BE2C (cell line): ENCODE data around the gene RPAP3.

Experiments
- DNase-seq: peaks from one replicate; pipeline ENCODE4 v3.0.0-alpha.2; 2020
- H3K27me3 ChIP-seq: fragments of 250-450 bp; sonication (Bioruptor Pico); 2 replicates; pipeline ENCODE4 v1.5.1; 2020; ENCODE audit warnings: mild to moderate bottlenecking
- H3K36me3 ChIP-seq: fragments of 250-450 bp; sonication (Bioruptor Pico); 2 replicates; pipeline ENCODE4 v1.5.1; 2020; ENCODE audit warnings: mild to moderate bottlenecking
- H3K4me1 ChIP-seq: fragments of 250-450 bp; sonication (Bioruptor Pico); 2 replicates; pipeline ENCODE4 v1.5.1; 2020
- H3K4me3 ChIP-seq: 2 replicates; pipeline ENCODE4 v1.5.1; 2011; ENCODE audit warnings: low read depth, low read length
- H3K9me3 ChIP-seq: fragments of 250-450 bp; sonication (Bioruptor Pico); 2 replicates; pipeline ENCODE4 v1.5.1; 2020
- TF ChIP-seq, protein P1 (sequence below): IDR thresholded peaks from 2 replicates; pipeline ENCODE4 v1.5.1; 2012; ENCODE audit warnings: mild to moderate bottlenecking, low read depth, low read length

Gene RPAP3

DNA sequence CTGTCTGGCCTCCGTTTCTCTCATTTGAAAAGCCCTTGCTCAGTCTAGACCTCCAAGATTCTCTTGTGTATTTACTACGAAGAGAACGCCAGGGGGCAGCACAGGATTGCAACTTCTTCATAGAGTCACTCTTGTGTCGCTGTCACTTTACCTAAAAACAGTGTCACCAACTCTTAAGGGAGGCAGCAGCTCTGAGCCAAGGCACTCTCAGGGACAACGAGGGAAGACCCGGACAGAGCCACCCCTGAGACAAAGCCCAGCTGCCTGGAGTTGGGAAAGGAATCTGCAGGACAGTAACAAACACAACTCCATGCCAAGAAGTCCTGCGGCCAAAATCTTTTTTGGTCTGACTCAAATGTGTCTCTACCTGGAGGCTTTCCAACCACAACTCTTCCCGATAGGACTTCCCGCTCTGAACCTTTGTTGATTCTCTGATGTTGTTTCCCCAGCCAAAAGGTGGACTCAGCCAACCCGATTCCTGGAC, 9.6 kb upstream of the RPAP3 start:
- no peaks in the 10 kb centered on the region for H3K9me3 ChIP-seq
- H3K36me3 ChIP-seq: no peaks in the 10 kb centered on the region
- peaks cover 4% of the 10 kb centered on the region for H3K4me1 ChIP-seq
- H3K4me3 ChIP-seq: no peak overlapping the region
- no peaks in the 10 kb centered on the region for H3K27me3 ChIP-seq
- TF ChIP-seq, protein P1, sequence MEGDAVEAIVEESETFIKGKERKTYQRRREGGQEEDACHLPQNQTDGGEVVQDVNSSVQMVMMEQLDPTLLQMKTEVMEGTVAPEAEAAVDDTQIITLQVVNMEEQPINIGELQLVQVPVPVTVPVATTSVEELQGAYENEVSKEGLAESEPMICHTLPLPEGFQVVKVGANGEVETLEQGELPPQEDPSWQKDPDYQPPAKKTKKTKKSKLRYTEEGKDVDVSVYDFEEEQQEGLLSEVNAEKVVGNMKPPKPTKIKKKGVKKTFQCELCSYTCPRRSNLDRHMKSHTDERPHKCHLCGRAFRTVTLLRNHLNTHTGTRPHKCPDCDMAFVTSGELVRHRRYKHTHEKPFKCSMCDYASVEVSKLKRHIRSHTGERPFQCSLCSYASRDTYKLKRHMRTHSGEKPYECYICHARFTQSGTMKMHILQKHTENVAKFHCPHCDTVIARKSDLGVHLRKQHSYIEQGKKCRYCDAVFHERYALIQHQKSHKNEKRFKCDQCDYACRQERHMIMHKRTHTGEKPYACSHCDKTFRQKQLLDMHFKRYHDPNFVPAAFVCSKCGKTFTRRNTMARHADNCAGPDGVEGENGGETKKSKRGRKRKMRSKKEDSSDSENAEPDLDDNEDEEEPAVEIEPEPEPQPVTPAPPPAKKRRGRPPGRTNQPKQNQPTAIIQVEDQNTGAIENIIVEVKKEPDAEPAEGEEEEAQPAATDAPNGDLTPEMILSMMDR: peak; percentile 83
- DNase-seq: peak; percentile 81

DNA sequence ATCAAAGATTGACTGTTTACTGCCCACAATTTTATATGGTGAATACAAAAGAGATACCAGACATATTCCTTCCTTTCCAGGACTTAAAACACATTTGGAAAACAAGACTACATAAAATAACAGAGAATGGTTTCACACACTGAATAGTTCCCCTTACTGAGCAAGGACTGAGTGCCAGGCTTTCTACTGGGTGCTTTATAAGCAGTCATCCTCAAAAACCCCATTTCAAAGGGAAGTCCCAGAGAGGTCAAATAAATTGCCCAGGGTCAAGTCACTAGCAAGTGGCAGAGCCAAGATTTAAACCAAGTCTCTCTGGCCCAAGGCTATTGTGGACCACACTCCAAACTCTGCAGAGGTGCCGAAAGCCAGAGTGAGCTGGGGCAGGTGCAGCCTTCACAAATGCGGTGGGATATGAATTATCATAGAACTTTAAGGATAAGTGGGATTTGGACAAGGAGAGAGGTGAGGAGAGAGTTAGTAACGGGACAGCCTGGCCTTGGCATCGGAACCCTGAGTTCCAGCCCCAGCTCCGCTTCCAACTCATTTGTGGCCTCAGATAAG, 9.1 kb upstream of the RPAP3 start:
- peaks cover 4% of the 10 kb centered on the region for H3K4me1 ChIP-seq
- H3K36me3 ChIP-seq: no peaks in the 10 kb centered on the region
- H3K4me3 ChIP-seq: no peak overlapping the region
- TF ChIP-seq, protein P1: no peak
- DNase-seq: no peak
- no peaks in the 10 kb centered on the region for H3K9me3 ChIP-seq
- H3K27me3 ChIP-seq: no peaks in the 10 kb centered on the region

DNA sequence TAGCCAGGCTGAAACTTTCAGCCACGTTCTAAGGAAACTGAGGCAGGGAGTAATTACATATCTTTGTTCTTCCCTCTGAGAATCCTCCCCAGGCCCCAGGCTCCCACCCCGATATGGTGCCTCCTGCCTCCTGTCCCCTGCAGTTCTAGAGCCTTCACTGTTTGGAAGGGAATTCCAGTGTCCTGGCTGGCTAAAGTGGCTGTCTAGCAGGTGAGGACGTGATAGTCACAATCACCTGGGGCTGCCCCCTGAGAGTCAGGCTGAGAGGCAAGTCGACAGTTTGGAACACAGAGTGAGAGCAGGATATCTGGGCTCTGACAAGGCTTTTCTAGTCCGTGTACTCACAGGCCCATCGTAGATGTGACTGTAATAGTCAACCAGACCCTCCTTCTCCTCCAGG, 6.3 kb upstream of the RPAP3 start:
- no peak for DNase-seq
- TF ChIP-seq, protein P1: no peak
- Histone ChIP-seq H3K36me3 (no peaks in the 10 kb centered on the region), H3K4me3 (no peak overlapping the region), H3K27me3 (no peaks in the 10 kb centered on the region), H3K9me3 (no peaks in the 10 kb centered on the region), H3K4me1 (no peaks in the 10 kb centered on the region)

DNA sequence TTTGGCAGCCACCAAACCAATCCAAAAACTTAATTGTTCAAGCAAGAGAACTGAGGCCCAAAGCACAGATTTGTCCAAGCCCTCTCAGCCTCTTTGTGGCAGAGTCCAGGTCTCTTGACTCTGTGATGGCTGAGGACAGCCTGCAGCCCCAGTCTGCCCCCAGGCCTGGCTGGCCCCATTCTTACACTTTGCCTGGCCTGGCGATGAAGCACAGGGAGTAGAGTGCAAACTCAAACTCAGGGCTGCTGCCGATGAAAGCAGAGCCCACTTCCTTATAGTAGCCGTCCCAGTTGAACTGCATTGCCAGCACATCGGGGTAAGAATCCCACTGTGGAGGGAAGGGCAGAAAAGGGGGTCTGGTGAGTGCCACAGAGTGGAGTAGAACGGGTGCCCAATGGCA, 5.6 kb upstream of the RPAP3 start:
- H3K27me3 ChIP-seq: no peaks in the 10 kb centered on the region
- H3K9me3 ChIP-seq: no peaks in the 10 kb centered on the region
- H3K4me3 ChIP-seq: no peak overlapping the region
- TF ChIP-seq, protein P1: no peak
- no peak for DNase-seq
- H3K4me1 ChIP-seq: no peaks in the 10 kb centered on the region
- no peaks in the 10 kb centered on the region for H3K36me3 ChIP-seq

DNA sequence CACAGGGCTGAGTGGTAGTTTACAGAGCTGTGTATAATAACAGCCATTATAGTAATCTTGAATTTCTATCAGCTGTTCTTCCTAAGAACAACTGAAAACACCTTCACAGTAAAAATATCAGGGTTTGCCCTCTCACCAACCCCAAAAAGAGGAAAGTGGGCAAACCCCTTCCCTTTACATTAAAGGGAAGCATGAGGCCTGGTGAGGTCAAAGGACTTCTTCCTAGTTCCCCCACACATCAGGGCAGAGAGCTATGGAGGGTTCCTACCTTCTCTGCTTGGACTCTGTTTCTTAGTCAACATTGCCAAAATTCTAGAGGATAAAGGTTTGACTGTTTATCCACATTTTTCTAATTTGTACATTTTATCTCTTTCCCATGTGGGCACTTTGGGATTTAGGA, 4.4 kb upstream of the RPAP3 start:
- TF ChIP-seq, protein P1: no peak
- H3K4me1 ChIP-seq: no peaks in the 10 kb centered on the region
- H3K4me3 ChIP-seq: no peak overlapping the region
- H3K36me3 ChIP-seq: no peaks in the 10 kb centered on the region
- DNase-seq: no peak
- H3K27me3 ChIP-seq: no peaks in the 10 kb centered on the region
- no peaks in the 10 kb centered on the region for H3K9me3 ChIP-seq

DNA sequence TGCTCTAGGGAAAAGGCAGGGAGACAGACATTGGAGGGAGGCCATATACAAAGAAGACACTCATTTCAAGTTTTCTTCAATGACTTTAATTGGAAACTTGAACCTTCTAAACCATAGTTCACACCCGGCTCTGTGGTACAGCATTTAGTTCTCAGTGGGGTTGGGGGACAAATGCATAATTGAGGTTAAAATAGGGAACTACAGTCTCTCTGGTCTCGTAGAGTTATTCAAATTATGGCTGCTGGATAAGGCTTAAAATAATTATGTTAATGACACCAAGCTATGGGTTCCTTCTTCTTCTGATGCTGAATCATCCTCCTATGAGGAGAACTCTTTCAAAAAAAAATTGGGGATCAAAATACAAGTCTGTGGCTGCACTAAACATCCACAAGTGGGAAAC, 3.8 kb upstream of the RPAP3 start:
- Histone ChIP-seq H3K4me3 (no peak overlapping the region), H3K27me3 (no peaks in the 10 kb centered on the region), H3K4me1 (no peaks in the 10 kb centered on the region), H3K9me3 (no peaks in the 10 kb centered on the region), H3K36me3 (no peaks in the 10 kb centered on the region)
- TF ChIP-seq, protein P1: no peak
- no peak for DNase-seq
